Measurements from ENCODE around the gene KLF16. TPM values are rescaled to one million over a fixed set of nuclear protein-coding genes. Genes with fewer than 3 reads are reported as not detected.

Gene KLF16
- total and polyA plus RNA-seq, 9 of the 15 experiments (the other 6 are each of a cell fraction or from before 2014, with no cell fraction given) = 0.04 to 60.4 (median 6.8) TPM

DNA sequence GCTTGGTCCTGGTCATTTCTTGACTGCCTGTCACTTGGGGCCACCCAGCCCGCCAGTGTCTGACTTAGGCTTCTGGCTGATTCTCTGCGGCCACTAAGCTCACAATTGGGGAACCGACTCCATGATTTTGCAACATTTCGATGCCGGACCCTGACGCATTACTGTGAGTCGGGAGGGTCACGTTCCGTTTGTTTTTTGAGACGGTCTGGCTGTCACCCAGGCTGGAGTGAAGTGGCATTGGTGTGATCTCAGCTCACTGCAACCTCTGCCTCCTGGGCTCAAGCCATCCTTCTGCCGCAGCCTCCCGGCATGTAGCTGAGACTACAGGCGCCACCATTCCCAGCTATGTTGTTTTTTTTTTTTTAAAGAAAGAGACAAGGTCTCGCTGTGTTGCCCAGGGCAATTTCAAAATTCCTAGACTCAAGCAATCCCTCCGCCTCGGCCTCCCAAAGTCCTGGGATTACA is 38.6 kb upstream of the KLF16 start (continued):
- TF ChIP-seq, protein P1, sequence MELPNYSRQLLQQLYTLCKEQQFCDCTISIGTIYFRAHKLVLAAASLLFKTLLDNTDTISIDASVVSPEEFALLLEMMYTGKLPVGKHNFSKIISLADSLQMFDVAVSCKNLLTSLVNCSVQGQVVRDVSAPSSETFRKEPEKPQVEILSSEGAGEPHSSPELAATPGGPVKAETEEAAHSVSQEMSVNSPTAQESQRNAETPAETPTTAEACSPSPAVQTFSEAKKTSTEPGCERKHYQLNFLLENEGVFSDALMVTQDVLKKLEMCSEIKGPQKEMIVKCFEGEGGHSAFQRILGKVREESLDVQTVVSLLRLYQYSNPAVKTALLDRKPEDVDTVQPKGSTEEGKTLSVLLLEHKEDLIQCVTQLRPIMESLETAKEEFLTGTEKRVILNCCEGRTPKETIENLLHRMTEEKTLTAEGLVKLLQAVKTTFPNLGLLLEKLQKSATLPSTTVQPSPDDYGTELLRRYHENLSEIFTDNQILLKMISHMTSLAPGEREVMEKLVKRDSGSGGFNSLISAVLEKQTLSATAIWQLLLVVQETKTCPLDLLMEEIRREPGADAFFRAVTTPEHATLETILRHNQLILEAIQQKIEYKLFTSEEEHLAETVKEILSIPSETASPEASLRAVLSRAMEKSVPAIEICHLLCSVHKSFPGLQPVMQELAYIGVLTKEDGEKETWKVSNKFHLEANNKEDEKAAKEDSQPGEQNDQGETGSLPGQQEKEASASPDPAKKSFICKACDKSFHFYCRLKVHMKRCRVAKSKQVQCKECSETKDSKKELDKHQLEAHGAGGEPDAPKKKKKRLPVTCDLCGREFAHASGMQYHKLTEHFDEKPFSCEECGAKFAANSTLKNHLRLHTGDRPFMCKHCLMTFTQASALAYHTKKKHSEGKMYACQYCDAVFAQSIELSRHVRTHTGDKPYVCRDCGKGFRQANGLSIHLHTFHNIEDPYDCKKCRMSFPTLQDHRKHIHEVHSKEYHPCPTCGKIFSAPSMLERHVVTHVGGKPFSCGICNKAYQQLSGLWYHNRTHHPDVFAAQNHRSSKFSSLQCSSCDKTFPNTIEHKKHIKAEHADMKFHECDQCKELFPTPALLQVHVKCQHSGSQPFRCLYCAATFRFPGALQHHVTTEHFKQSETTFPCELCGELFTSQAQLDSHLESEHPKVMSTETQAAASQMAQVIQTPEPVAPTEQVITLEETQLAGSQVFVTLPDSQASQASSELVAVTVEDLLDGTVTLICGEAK (IDR thresholded peaks at IDR 0.05) = no peak
- TF ChIP-seq, protein P1 (CRISPR knock-in tag; IDR thresholded peaks at IDR 0.05) = no peak
- TF ChIP-seq GABPB2 (CRISPR knock-in tag; conservative IDR thresholded peaks at IDR 0.05) = no peak
- TF ChIP-seq, protein P2, sequence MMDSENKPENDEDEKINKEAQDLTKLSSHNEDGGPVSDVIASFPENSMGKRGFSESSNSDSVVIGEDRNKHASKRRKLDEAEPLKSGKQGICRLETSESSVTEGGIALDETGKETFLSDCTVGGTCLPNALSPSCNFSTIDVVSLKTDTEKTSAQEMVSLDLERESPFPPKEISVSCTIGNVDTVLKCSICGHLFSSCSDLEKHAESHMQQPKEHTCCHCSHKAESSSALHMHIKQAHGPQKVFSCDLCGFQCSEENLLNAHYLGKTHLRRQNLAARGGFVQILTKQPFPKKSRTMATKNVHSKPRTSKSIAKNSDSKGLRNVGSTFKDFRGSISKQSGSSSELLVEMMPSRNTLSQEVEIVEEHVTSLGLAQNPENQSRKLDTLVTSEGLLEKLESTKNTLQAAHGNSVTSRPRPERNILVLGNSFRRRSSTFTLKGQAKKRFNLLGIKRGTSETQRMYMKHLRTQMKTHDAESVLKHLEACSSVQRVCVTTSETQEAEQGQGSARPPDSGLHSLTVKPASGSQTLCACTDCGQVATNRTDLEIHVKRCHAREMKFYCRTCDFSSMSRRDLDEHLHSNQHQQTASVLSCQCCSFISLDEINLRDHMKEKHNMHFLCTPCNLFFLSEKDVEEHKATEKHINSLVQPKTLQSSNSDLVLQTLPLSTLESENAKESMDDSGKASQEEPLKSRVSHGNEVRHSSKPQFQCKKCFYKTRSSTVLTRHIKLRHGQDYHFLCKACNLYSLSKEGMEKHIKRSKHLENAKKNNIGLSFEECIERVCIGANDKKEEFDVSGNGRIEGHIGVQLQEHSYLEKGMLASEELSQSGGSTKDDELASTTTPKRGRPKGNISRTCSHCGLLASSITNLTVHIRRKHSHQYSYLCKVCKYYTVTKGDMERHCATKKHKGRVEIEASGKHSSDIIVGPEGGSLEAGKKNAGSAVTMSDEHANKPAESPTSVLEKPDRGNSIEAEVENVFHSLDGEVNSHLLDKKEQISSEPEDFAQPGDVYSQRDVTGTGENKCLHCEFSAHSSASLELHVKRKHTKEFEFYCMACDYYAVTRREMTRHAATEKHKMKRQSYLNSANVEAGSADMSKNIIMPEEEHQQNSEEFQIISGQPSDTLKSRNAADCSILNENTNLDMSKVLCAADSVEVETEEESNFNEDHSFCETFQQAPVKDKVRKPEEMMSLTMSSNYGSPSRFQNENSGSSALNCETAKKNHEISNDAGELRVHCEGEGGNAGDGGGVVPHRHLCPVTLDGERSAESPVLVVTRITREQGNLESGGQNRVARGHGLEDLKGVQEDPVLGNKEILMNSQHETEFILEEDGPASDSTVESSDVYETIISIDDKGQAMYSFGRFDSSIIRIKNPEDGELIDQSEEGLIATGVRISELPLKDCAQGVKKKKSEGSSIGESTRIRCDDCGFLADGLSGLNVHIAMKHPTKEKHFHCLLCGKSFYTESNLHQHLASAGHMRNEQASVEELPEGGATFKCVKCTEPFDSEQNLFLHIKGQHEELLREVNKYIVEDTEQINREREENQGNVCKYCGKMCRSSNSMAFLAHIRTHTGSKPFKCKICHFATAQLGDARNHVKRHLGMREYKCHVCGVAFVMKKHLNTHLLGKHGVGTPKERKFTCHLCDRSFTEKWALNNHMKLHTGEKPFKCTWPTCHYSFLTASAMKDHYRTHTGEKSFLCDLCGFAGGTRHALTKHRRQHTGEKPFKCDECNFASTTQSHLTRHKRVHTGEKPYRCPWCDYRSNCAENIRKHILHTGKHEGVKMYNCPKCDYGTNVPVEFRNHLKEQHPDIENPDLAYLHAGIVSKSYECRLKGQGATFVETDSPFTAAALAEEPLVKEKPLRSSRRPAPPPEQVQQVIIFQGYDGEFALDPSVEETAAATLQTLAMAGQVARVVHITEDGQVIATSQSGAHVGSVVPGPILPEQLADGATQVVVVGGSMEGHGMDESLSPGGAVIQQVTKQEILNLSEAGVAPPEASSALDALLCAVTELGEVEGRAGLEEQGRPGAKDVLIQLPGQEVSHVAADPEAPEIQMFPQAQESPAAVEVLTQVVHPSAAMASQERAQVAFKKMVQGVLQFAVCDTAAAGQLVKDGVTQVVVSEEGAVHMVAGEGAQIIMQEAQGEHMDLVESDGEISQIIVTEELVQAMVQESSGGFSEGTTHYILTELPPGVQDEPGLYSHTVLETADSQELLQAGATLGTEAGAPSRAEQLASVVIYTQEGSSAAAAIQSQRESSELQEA (IDR thresholded peaks at IDR 0.05; ENCODE audit: low read depth) = no peak
- no peak for TF ChIP-seq KAT7 (CRISPR knock-in tag; IDR thresholded peaks at IDR 0.05; ENCODE audit: borderline replicate concordance)
- no peak for TF ChIP-seq KDM4B (IDR thresholded peaks at IDR 0.05; ENCODE audit: borderline replicate concordance in 2 of 2, low read depth in 1 of 2)
- TF ChIP-seq ZNF408 (CRISPR knock-in tag; IDR thresholded peaks at IDR 0.05; ENCODE audit: low read depth) = no peak
- TF ChIP-seq NCOA6 (IDR thresholded peaks at IDR 0.05) = no peak
- TF ChIP-seq HSF4 (CRISPR knock-in tag; IDR thresholded peaks at IDR 0.05; ENCODE audit: borderline replicate concordance) = no peak
- TF ChIP-seq ZNF354B (CRISPR knock-in tag; IDR thresholded peaks at IDR 0.05) = no peak
- TF ChIP-seq GTF2A2 (tag; IDR thresholded peaks at IDR 0.05) = no peak
- TF ChIP-seq ZNF561 (CRISPR knock-in tag; conservative IDR thresholded peaks at IDR 0.05) = no peak
- TF ChIP-seq SETDB1 (IDR thresholded peaks at IDR 0.05; ENCODE audit: low read length) = no peak
